GM12878 (cell line): ENCODE data around the gene KCNB1. TPM values are rescaled to one million over a fixed set of nuclear protein-coding genes. Genes with fewer than 3 reads are reported as not detected.
"Not testable (repeated sequence)": the region's sequence is repeated elsewhere in the genome, so short reads cannot be mapped to it uniquely, and the experiment has no call there.

ENCODE experiments used
- ATAC-seq: fragments of 200-7000 bp; cut with Tn5 transposase; 3 replicates; pipeline ENCODE4 v1.9.1; 2020; ENCODE audit warnings: mild to moderate bottlenecking, moderate library complexity
- BruUV-seq: library from RNA; stranded (reverse); fragments of 400-500 nt; replicated peaks from 2 replicates; lab custom pipeline; 2021; lab: Mats Ljungman, UMichigan
- CTCF ChIA-PET: fragments of 300-600 bp; sonication (Branson Sonifier 250); formaldehyde crosslinking; extraction: SDS; loops from one replicate; lab custom pipeline; 2021; ENCODE audit warnings: inconsistent platforms; lab: Yijun Ruan, JAX
- POLR2A ChIA-PET: fragments of 350-600 bp; formaldehyde crosslinking; extraction: SDS; loops from one replicate; lab custom pipeline; 2021; ENCODE audit warnings: inconsistent platforms; lab: Charles Lee
- RAD21 ChIA-PET: fragments of 300-600 bp; sonication (Branson Sonifier 250); formaldehyde crosslinking; loops from one replicate; lab custom pipeline; 2023; ENCODE audit warnings: antibody characterized with exemption; ENCODE audit not compliant: unreplicated experiment; lab: Charles Lee
- SMC1A ChIA-PET: fragments of 300-600 bp; sonication (Branson Sonifier 250); formaldehyde crosslinking; loops from one replicate; lab custom pipeline; 2023; ENCODE audit not compliant: unreplicated experiment, uncharacterized antibody; lab: Charles Lee
- DNase-seq: peaks from one replicate; pipeline ENCODE4 v3.0.0-alpha.2; 2011; ENCODE audit warnings: low read depth, low spot score
- FAIRE-seq: peaks from 3 replicates; lab custom pipeline; 2011; peaks lifted over from hg19 to GRCh38; lab: Jason Lieb, UNC
- H2AFZ ChIP-seq: 2 replicates; pipeline ENCODE4 v1.6.0; 2011; ENCODE audit warnings: low read depth, low read length, control low read depth; ENCODE audit not compliant: control insufficient read depth
- H3K27ac ChIP-seq: 2 replicates; pipeline ENCODE4 v1.5.1; 2011; ENCODE audit warnings: control low read depth; ENCODE audit not compliant: control insufficient read depth, insufficient read depth
- H3K27me3 ChIP-seq, 2 experiments: replicated peaks in 1 of 2; 2 replicates each; pipeline versions ENCODE4 v1.6.0 to v1.6.1; 2011; ENCODE audit warnings: low read length in 1 of 2; ENCODE audit not compliant: control insufficient read depth in 2 of 2, insufficient read depth in 2 of 2
- H3K36me3 ChIP-seq, 2 experiments: 2 replicates each; pipeline ENCODE4 v1.5.1; 2011; ENCODE audit warnings: low read length in 1 of 2; ENCODE audit not compliant: control insufficient read depth in 2 of 2, insufficient read depth in 2 of 2
- H3K4me1 ChIP-seq: 2 replicates; pipeline ENCODE4 v1.6.1; 2011; ENCODE audit warnings: mild to moderate bottlenecking, low read length, moderate library complexity, mixed read lengths; ENCODE audit not compliant: control insufficient read depth, insufficient read depth
- H3K4me2 ChIP-seq: 2 replicates; pipeline ENCODE4 v1.6.0; 2011; ENCODE audit warnings: control low read depth; ENCODE audit not compliant: control insufficient read depth, insufficient read depth
- H3K4me3 ChIP-seq: fragments of 200-600 bp; sonication (generic); 2 replicates; pipeline ENCODE4 v1.5.1; 2016
- H3K79me2 ChIP-seq: 2 replicates; pipeline ENCODE4 v1.6.0; 2011; ENCODE audit warnings: low read length; ENCODE audit not compliant: control insufficient read depth, insufficient read depth
- H3K9ac ChIP-seq: 2 replicates; pipeline ENCODE4 v1.8.0; 2011; ENCODE audit warnings: low read length, control low read depth, mixed read lengths; ENCODE audit not compliant: control insufficient read depth, insufficient read depth
- H3K9me3 ChIP-seq: replicated peaks from 3 replicates; pipeline ENCODE4 v1.5.1; 2011; ENCODE audit warnings: mild to moderate bottlenecking, low read length; ENCODE audit not compliant: control insufficient read depth, insufficient read depth
- H4K20me1 ChIP-seq: 2 replicates; pipeline ENCODE4 v1.6.0; 2011; ENCODE audit not compliant: control insufficient read depth, insufficient read depth
- FOXM1 ChIP-seq: IDR thresholded peaks from 2 replicates; pipeline ENCODE4 v1.6.1; 2012; ENCODE audit warnings: low read depth, mild to moderate bottlenecking, inconsistent platforms, low read length, moderate library complexity
- MEF2A ChIP-seq: IDR thresholded peaks from 2 replicates; pipeline ENCODE4 v1.6.1; 2011; ENCODE audit warnings: low read depth, mild to moderate bottlenecking, low read length, moderate library complexity; ENCODE audit not compliant: insufficient read depth
- NR2F1 ChIP-seq: fragments of 450-650 bp; conservative IDR thresholded peaks from 2 replicates; pipeline ENCODE4 v1.6.1; 2017; ENCODE audit warnings: mild to moderate bottlenecking
- YY1 ChIP-seq: IDR thresholded peaks from 2 replicates; pipeline ENCODE4 v1.6.1; 2011; ENCODE audit warnings: low read depth, mild to moderate bottlenecking, low read length
- ZNF687 ChIP-seq: fragments of 450-650 bp; IDR thresholded peaks from 2 replicates; pipeline ENCODE4 v1.6.1; 2017; ENCODE audit warnings: mild to moderate bottlenecking, moderate library complexity
- WGBS: methylation state at CpG from one replicate; pipeline ENCODE4 v1.1.6; 2016; ENCODE audit warnings: low lambda C conversion rate; ENCODE audit not compliant: insufficient replicate concordance, insufficient coverage; ENCODE audit errors: missing lambda C conversion rate; 5-methylcytosine and 5-hydroxymethylcytosine counted together
- in situ Hi-C: fragments of 300-500 bp; cut with MboI; formaldehyde crosslinking; loops from 9 replicates; pipeline ENCODE4 v1.14.3; 2018; ENCODE audit warnings: mixed read lengths
- intact Hi-C: fragments of 100-400 bp; cut with micrococcal nuclease; formaldehyde crosslinking; loops from one replicate; pipeline ENCODE4 v1.14.2; 2022; ENCODE audit not compliant: unreplicated experiment
- polyA plus RNA-seq, 11 experiments: library from polyadenylated mRNA; depleted of rRNA in 4 of 11; unstranded in 6 of 11; stranded (reverse) in 5 of 11; fragments of >200 nt; fragmentation: Nextera tagmentation in 4 of 11; fragmentation: Illumina TruSeq in 1 of 11; extraction: Ambion mirVana in 4 of 11; extraction: Trizol in 1 of 11; gene quantifications; 1 replicate in 1 of 11; 2 replicates in 10 of 11; pipeline versions ENCODE4 v1.2.1 to v1.2.3, GENCODE V29; 2011 to 2016; ENCODE audit warnings: inconsistent platforms in 2 of 11, missing spikeins in 2 of 11, low read depth in 1 of 11
- total RNA-seq, 4 experiments: library from RNA; depleted of rRNA in 3 of 4; stranded (reverse); fragments of >200 nt in 3 of 4; fragmentation: Illumina TruSeq in 1 of 4; extraction: Trizol in 1 of 4; gene quantifications; 2 replicates each; pipeline versions ENCODE4 v1.2.1 to v1.2.3, GENCODE V29; 2013 to 2021

KCNB1 gene
- total and polyA plus RNA-seq, 10 of the 15 experiments (the other 5 are each of a cell fraction or from before 2014, with no cell fraction given), result 0.02 to 0.08 (median 0.03) TPM; not detected in 7

- no peak for TF ChIP-seq ZNF687
- no peak for TF ChIP-seq MEF2A
- no peak for TF ChIP-seq YY1
- TF ChIP-seq NR2F1, result no peak
- TF ChIP-seq, all 136 proteins: peak for 0
Measured at GRCh38 chr20:49412254-49412653, 70.2 kb downstream of the KCNB1 start (continued).

- TF ChIP-seq FOXM1, result no peak
- TF ChIP-seq, all 136 proteins: peak for 0
- ChIA-PET CTCF (interaction anchor here (0.7 kb wide), 1 partner anchor 14 kb away, joined by 3 read pairs; no protein-coding TSS in a partner anchor), SMC1A (interaction anchor here (1.8 kb wide), 1 partner anchor 9 kb away, joined by 4 read pairs; no protein-coding TSS in a partner anchor), POLR2A (no interaction called here), RAD21 (no interaction called here)
- H4K20me1 ChIP-seq, result no peaks in the 10 kb centered on the region
- 18% methylated on average over 10 of the region's 10 CpGs for WGBS
- H3K4me1 ChIP-seq, result no peaks in the 10 kb centered on the region
- H3K27me3 ChIP-seq, result peaks cover 0 to 8% of the 10 kb centered on the region in 2 experiments; a peak in 2 of 4 replicates
- FAIRE-seq, result no peak
- no peak overlapping the region for H3K4me2 ChIP-seq
- no peak for ATAC-seq
- H3K9ac ChIP-seq, result no peak overlapping the region
- H3K4me3 ChIP-seq, result no peak overlapping the region
- DNase-seq, result no peak
- no peaks in the 10 kb centered on the region for H3K9me3 ChIP-seq
- intact Hi-C loops, result no loop called here
- H2AFZ ChIP-seq, result no peak overlapping the region
- H3K79me2 ChIP-seq, result no peaks in the 10 kb centered on the region
- no TSS peak for BruUV-seq
- in situ Hi-C loops, result no loop called here
- no peak overlapping the region for H3K27ac ChIP-seq
- no peaks in the 10 kb centered on the region for H3K36me3 ChIP-seq
Measured at GRCh38 chr20:49411221-49411925, 71.1 kb downstream of the KCNB1 start.

GRCh38 chr20:49409975-49410621 is 72.4 kb downstream of the KCNB1 start:
- H3K79me2 ChIP-seq, H3K27me3 ChIP-seq, POLR2A ChIA-PET, ATAC-seq, H3K4me1 ChIP-seq, DNase-seq, H2AFZ ChIP-seq, H3K9ac ChIP-seq, H3K9me3 ChIP-seq, in situ Hi-C loops, RAD21 ChIA-PET, intact Hi-C loops, BruUV-seq, H3K27ac ChIP-seq, H3K36me3 ChIP-seq, H3K4me2 ChIP-seq, CTCF ChIA-PET, FAIRE-seq, H4K20me1 ChIP-seq, H3K4me3 ChIP-seq: not testable (repeated sequence)
- WGBS, result 10% methylated on average over 5 of the region's 5 CpGs
- SMC1A ChIA-PET, result interaction anchor here (1.8 kb wide), 1 partner anchor 8 kb away, joined by 4 read pairs; no protein-coding TSS in a partner anchor
